GM12878 (cell line): ENCODE results near the gene ITGA1. TPM values are rescaled to one million over a fixed set of nuclear protein-coding genes. Genes with fewer than 3 reads are reported as not detected.

Experiments used
- ATAC-seq: fragments of 200-7000 bp; cut with Tn5 transposase; 3 replicates; pipeline ENCODE4 v1.9.1; 2020; ENCODE audit warnings: mild to moderate bottlenecking, moderate library complexity
- BruUV-seq: library from RNA; stranded (reverse); fragments of 400-500 nt; replicated peaks from 2 replicates; lab custom pipeline; 2021; lab: Mats Ljungman, UMichigan
- CTCF ChIA-PET: fragments of 300-600 bp; sonication (Branson Sonifier 250); formaldehyde crosslinking; extraction: SDS; loops from one replicate; lab custom pipeline; 2021; ENCODE audit warnings: inconsistent platforms; lab: Yijun Ruan, JAX
- POLR2A ChIA-PET: fragments of 350-600 bp; formaldehyde crosslinking; extraction: SDS; loops from one replicate; lab custom pipeline; 2021; ENCODE audit warnings: inconsistent platforms; lab: Charles Lee
- RAD21 ChIA-PET: fragments of 300-600 bp; sonication (Branson Sonifier 250); formaldehyde crosslinking; loops from one replicate; lab custom pipeline; 2023; ENCODE audit warnings: antibody characterized with exemption; ENCODE audit not compliant: unreplicated experiment; lab: Charles Lee
- SMC1A ChIA-PET: fragments of 300-600 bp; sonication (Branson Sonifier 250); formaldehyde crosslinking; loops from one replicate; lab custom pipeline; 2023; ENCODE audit not compliant: unreplicated experiment, uncharacterized antibody; lab: Charles Lee
- DNase-seq: peaks from one replicate; pipeline ENCODE4 v3.0.0-alpha.2; 2011; ENCODE audit warnings: low read depth, low spot score
- FAIRE-seq: peaks from 3 replicates; lab custom pipeline; 2011; peaks lifted over from hg19 to GRCh38; lab: Jason Lieb, UNC
- H2AFZ ChIP-seq: 2 replicates; pipeline ENCODE4 v1.6.0; 2011; ENCODE audit warnings: low read depth, low read length, control low read depth; ENCODE audit not compliant: control insufficient read depth
- H3K27ac ChIP-seq: 2 replicates; pipeline ENCODE4 v1.5.1; 2011; ENCODE audit warnings: control low read depth; ENCODE audit not compliant: control insufficient read depth, insufficient read depth
- H3K27me3 ChIP-seq, 2 experiments: replicated peaks in 1 of 2; 2 replicates each; pipeline versions ENCODE4 v1.6.0 to v1.6.1; 2011; ENCODE audit warnings: low read length in 1 of 2; ENCODE audit not compliant: control insufficient read depth in 2 of 2, insufficient read depth in 2 of 2
- H3K36me3 ChIP-seq, 2 experiments: 2 replicates each; pipeline ENCODE4 v1.5.1; 2011; ENCODE audit warnings: low read length in 1 of 2; ENCODE audit not compliant: control insufficient read depth in 2 of 2, insufficient read depth in 2 of 2
- H3K4me1 ChIP-seq: 2 replicates; pipeline ENCODE4 v1.6.1; 2011; ENCODE audit warnings: mild to moderate bottlenecking, low read length, moderate library complexity, mixed read lengths; ENCODE audit not compliant: control insufficient read depth, insufficient read depth
- H3K4me2 ChIP-seq: 2 replicates; pipeline ENCODE4 v1.6.0; 2011; ENCODE audit warnings: control low read depth; ENCODE audit not compliant: control insufficient read depth, insufficient read depth
- H3K4me3 ChIP-seq: fragments of 200-600 bp; sonication (generic); 2 replicates; pipeline ENCODE4 v1.5.1; 2016
- H3K79me2 ChIP-seq: 2 replicates; pipeline ENCODE4 v1.6.0; 2011; ENCODE audit warnings: low read length; ENCODE audit not compliant: control insufficient read depth, insufficient read depth
- H3K9ac ChIP-seq: 2 replicates; pipeline ENCODE4 v1.8.0; 2011; ENCODE audit warnings: low read length, control low read depth, mixed read lengths; ENCODE audit not compliant: control insufficient read depth, insufficient read depth
- H3K9me3 ChIP-seq: replicated peaks from 3 replicates; pipeline ENCODE4 v1.5.1; 2011; ENCODE audit warnings: mild to moderate bottlenecking, low read length; ENCODE audit not compliant: control insufficient read depth, insufficient read depth
- H4K20me1 ChIP-seq: 2 replicates; pipeline ENCODE4 v1.6.0; 2011; ENCODE audit not compliant: control insufficient read depth, insufficient read depth
- BACH1 ChIP-seq: fragments of 450-650 bp; IDR thresholded peaks from 2 replicates; pipeline ENCODE4 v1.6.1; 2017; ENCODE audit warnings: mild to moderate bottlenecking, borderline replicate concordance
- BRCA1 ChIP-seq: IDR thresholded peaks from 2 replicates; pipeline ENCODE4 v1.6.1; 2011; ENCODE audit warnings: low read depth, low read length, improper control_type of control experiment
- CBFB ChIP-seq: IDR thresholded peaks from 2 replicates; pipeline ENCODE4 v1.6.1; 2016; ENCODE audit warnings: antibody characterized with exemption, low read depth
- CBX5 ChIP-seq: sonication (generic); IDR thresholded peaks from 2 replicates; pipeline ENCODE4 v1.6.1; 2016; ENCODE audit warnings: low read depth, moderate library complexity, mild to moderate bottlenecking, inconsistent platforms
- DPF2 ChIP-seq: fragments of 450-650 bp; IDR thresholded peaks from 2 replicates; pipeline ENCODE4 v1.6.1; 2017; ENCODE audit warnings: mild to moderate bottlenecking
- EGR1 ChIP-seq, 2 experiments: IDR thresholded peaks; 1 replicate in 1 of 2; 2 replicates in 1 of 2; pipeline ENCODE4 v1.6.1; 2011 to 2012; ENCODE audit warnings: low read depth in 2 of 2, low read length in 2 of 2, borderline replicate concordance in 1 of 2, mild to moderate bottlenecking in 1 of 2, moderate library complexity in 1 of 2
- EP300 ChIP-seq, 2 experiments: fragments of 150-350 bp in 1 of 2; IDR thresholded peaks; 2 replicates each; pipeline ENCODE4 v1.6.1; 2011 to 2012; ENCODE audit warnings: low read depth in 2 of 2, low read length in 2 of 2, borderline replicate concordance in 1 of 2, improper control_type of control experiment in 1 of 2, inconsistent platforms in 1 of 2; ENCODE audit not compliant: control insufficient read depth in 1 of 2
- JUNB ChIP-seq: IDR thresholded peaks from 2 replicates; pipeline ENCODE4 v1.6.1; 2016; ENCODE audit warnings: antibody characterized with exemption, mild to moderate bottlenecking
- RAD21 ChIP-seq: IDR thresholded peaks from 2 replicates; pipeline ENCODE4 v1.6.1; 2011; ENCODE audit warnings: mild to moderate bottlenecking, low read depth, low read length, moderate library complexity; ENCODE audit not compliant: insufficient read depth
- RBBP5 ChIP-seq: fragments of 200-600 bp; sonication (generic); conservative IDR thresholded peaks from 2 replicates; pipeline ENCODE4 v1.6.1; 2016
- RFX5 ChIP-seq: IDR thresholded peaks from 2 replicates; pipeline ENCODE4 v1.6.1; 2011; ENCODE audit warnings: low read depth, low read length, improper control_type of control experiment
- SMC3 ChIP-seq: IDR thresholded peaks from 2 replicates; pipeline ENCODE4 v1.6.1; 2011; ENCODE audit warnings: low read length, improper control_type of control experiment, borderline replicate concordance
- SP1 ChIP-seq: IDR thresholded peaks from one replicate; pipeline ENCODE4 v1.6.1; 2011; ENCODE audit warnings: low read depth, low read length
- SREBF2 ChIP-seq: IDR thresholded peaks from 2 replicates; pipeline ENCODE4 v1.6.1; 2012; ENCODE audit warnings: mild to moderate bottlenecking, low read length
- TCF3 ChIP-seq: IDR thresholded peaks from 2 replicates; pipeline ENCODE4 v1.6.1; 2012; ENCODE audit warnings: low read depth, mild to moderate bottlenecking, low read length, borderline replicate concordance; ENCODE audit not compliant: insufficient read depth
- TCF7 ChIP-seq: IDR thresholded peaks from 2 replicates; pipeline ENCODE4 v1.6.1; 2014; ENCODE audit warnings: antibody characterized with exemption, borderline replicate concordance
- WGBS: methylation state at CpG from one replicate; pipeline ENCODE4 v1.1.6; 2016; ENCODE audit warnings: low lambda C conversion rate; ENCODE audit not compliant: insufficient replicate concordance, insufficient coverage; ENCODE audit errors: missing lambda C conversion rate; 5-methylcytosine and 5-hydroxymethylcytosine counted together
- in situ Hi-C: fragments of 300-500 bp; cut with MboI; formaldehyde crosslinking; loops from 9 replicates; pipeline ENCODE4 v1.14.3; 2018; ENCODE audit warnings: mixed read lengths
- intact Hi-C: fragments of 100-400 bp; cut with micrococcal nuclease; formaldehyde crosslinking; loops from one replicate; pipeline ENCODE4 v1.14.2; 2022; ENCODE audit not compliant: unreplicated experiment
- polyA plus RNA-seq, 11 experiments: library from polyadenylated mRNA; depleted of rRNA in 4 of 11; unstranded in 6 of 11; stranded (reverse) in 5 of 11; fragments of >200 nt; fragmentation: Nextera tagmentation in 4 of 11; fragmentation: Illumina TruSeq in 1 of 11; extraction: Ambion mirVana in 4 of 11; extraction: Trizol in 1 of 11; gene quantifications; 1 replicate in 1 of 11; 2 replicates in 10 of 11; pipeline versions ENCODE4 v1.2.1 to v1.2.3, GENCODE V29; 2011 to 2016; ENCODE audit warnings: inconsistent platforms in 2 of 11, missing spikeins in 2 of 11, low read depth in 1 of 11
- total RNA-seq, 4 experiments: library from RNA; depleted of rRNA in 3 of 4; stranded (reverse); fragments of >200 nt in 3 of 4; fragmentation: Illumina TruSeq in 1 of 4; extraction: Trizol in 1 of 4; gene quantifications; 2 replicates each; pipeline versions ENCODE4 v1.2.1 to v1.2.3, GENCODE V29; 2013 to 2021
- TF ChIP-seq, protein P1 (sequence below): fragments of 450-650 bp; formaldehyde crosslinking; IDR thresholded peaks from 2 replicates; pipeline ENCODE4 v1.4.0; 2020; ENCODE audit warnings: mild to moderate bottlenecking, moderate library complexity
- TF ChIP-seq, protein P2 (sequence below): IDR thresholded peaks from 2 replicates; pipeline ENCODE4 v1.6.1; 2012; ENCODE audit warnings: mild to moderate bottlenecking, low read depth, low read length

The ITGA1 gene
- total and polyA plus RNA-seq, 10 of the 15 experiments (the other 5 are each of a cell fraction or from before 2014, with no cell fraction given) = 0.02 to 0.56 (median 0.19) TPM

GRCh38 chr5:52867809-52868208 lies 80.1 kb downstream of the ITGA1 start (continued):
- TF ChIP-seq, protein P1, sequence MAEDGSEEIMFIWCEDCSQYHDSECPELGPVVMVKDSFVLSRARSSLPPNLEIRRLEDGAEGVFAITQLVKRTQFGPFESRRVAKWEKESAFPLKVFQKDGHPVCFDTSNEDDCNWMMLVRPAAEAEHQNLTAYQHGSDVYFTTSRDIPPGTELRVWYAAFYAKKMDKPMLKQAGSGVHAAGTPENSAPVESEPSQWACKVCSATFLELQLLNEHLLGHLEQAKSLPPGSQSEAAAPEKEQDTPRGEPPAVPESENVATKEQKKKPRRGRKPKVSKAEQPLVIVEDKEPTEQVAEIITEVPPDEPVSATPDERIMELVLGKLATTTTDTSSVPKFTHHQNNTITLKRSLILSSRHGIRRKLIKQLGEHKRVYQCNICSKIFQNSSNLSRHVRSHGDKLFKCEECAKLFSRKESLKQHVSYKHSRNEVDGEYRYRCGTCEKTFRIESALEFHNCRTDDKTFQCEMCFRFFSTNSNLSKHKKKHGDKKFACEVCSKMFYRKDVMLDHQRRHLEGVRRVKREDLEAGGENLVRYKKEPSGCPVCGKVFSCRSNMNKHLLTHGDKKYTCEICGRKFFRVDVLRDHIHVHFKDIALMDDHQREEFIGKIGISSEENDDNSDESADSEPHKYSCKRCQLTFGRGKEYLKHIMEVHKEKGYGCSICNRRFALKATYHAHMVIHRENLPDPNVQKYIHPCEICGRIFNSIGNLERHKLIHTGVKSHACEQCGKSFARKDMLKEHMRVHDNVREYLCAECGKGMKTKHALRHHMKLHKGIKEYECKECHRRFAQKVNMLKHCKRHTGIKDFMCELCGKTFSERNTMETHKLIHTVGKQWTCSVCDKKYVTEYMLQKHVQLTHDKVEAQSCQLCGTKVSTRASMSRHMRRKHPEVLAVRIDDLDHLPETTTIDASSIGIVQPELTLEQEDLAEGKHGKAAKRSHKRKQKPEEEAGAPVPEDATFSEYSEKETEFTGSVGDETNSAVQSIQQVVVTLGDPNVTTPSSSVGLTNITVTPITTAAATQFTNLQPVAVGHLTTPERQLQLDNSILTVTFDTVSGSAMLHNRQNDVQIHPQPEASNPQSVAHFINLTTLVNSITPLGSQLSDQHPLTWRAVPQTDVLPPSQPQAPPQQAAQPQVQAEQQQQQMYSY = no peak
- TF ChIP-seq RAD21 (no peak), RBBP5 (no peak)
- TF ChIP-seq, protein P2, sequence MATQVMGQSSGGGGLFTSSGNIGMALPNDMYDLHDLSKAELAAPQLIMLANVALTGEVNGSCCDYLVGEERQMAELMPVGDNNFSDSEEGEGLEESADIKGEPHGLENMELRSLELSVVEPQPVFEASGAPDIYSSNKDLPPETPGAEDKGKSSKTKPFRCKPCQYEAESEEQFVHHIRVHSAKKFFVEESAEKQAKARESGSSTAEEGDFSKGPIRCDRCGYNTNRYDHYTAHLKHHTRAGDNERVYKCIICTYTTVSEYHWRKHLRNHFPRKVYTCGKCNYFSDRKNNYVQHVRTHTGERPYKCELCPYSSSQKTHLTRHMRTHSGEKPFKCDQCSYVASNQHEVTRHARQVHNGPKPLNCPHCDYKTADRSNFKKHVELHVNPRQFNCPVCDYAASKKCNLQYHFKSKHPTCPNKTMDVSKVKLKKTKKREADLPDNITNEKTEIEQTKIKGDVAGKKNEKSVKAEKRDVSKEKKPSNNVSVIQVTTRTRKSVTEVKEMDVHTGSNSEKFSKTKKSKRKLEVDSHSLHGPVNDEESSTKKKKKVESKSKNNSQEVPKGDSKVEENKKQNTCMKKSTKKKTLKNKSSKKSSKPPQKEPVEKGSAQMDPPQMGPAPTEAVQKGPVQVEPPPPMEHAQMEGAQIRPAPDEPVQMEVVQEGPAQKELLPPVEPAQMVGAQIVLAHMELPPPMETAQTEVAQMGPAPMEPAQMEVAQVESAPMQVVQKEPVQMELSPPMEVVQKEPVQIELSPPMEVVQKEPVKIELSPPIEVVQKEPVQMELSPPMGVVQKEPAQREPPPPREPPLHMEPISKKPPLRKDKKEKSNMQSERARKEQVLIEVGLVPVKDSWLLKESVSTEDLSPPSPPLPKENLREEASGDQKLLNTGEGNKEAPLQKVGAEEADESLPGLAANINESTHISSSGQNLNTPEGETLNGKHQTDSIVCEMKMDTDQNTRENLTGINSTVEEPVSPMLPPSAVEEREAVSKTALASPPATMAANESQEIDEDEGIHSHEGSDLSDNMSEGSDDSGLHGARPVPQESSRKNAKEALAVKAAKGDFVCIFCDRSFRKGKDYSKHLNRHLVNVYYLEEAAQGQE = no peak

- Histone ChIP-seq H3K27me3 (no peaks in the 10 kb centered on the region; a peak in 1 of 4 replicates), H2AFZ (no peak overlapping the region), H3K9me3 (no peaks in the 10 kb centered on the region), H3K36me3 (no peaks in the 10 kb centered on the region), H3K79me2 (no peaks in the 10 kb centered on the region), H3K4me2 (no peak overlapping the region), H3K4me3 (no peak overlapping the region), H4K20me1 (no peaks in the 10 kb centered on the region), H3K4me1 (no peaks in the 10 kb centered on the region), H3K27ac (no peak overlapping the region), H3K9ac (no peak overlapping the region)
- ATAC-seq = no peak
- POLR2A ChIA-PET = no interaction called here
- CTCF ChIA-PET = no interaction called here
- WGBS = 3% methylated on average over 2 of the region's 2 CpGs
- no TSS peak for BruUV-seq
- RAD21 ChIA-PET = no interaction called here
- in situ Hi-C loops = no loop called here
- FAIRE-seq = no peak
- no peak for DNase-seq
- SMC1A ChIA-PET = interaction anchor here (0.7 to 1.7 kb wide), 3 partner anchors 13 to 474 kb away, joined by 3 to 4 read pairs (median 4); no protein-coding TSS in a partner anchor
- intact Hi-C loops = no loop called here
- no peak for TF ChIP-seq SREBF2
- TF ChIP-seq TCF3 = no peak
- no peak for TF ChIP-seq RFX5
- no peak for TF ChIP-seq RAD21
- TF ChIP-seq SMC3 = no peak
- TF ChIP-seq EGR1 (IDR thresholded peaks at IDR 0.05; ENCODE audit: borderline replicate concordance in 1 of 2, low read depth in 2 of 2, low read length in 2 of 2) = no peak
- TF ChIP-seq EP300 (IDR thresholded peaks at IDR 0.05; ENCODE audit: borderline replicate concordance in 1 of 2, control insufficient read depth in 1 of 2, low read depth in 2 of 2, low read length in 2 of 2) = no peak
- no peak for TF ChIP-seq RBBP5
- no peak for TF ChIP-seq CBX5
- no peak for TF ChIP-seq BACH1
- TF ChIP-seq SP1 = no peak
- TF ChIP-seq JUNB = no peak
- TF ChIP-seq TCF7 = no peak
- TF ChIP-seq DPF2 = no peak
- no peak for TF ChIP-seq CBFB
- no peak for TF ChIP-seq BRCA1
Observed at GRCh38 chr5:52868417-52868816, 80.7 kb downstream of the ITGA1 start.
